GM12878 (cell line): ENCODE results near the gene PIK3R3. TPM values are rescaled to one million over a fixed set of nuclear protein-coding genes. Genes with fewer than 3 reads are reported as not detected.

Experiments
- ATAC-seq: fragments of 200-7000 bp; cut with Tn5 transposase; 3 replicates; pipeline ENCODE4 v1.9.1; 2020; ENCODE audit warnings: mild to moderate bottlenecking, moderate library complexity
- BruUV-seq: library from RNA; stranded (reverse); fragments of 400-500 nt; replicated peaks from 2 replicates; lab custom pipeline; 2021; lab: Mats Ljungman, UMichigan
- CTCF ChIA-PET: fragments of 300-600 bp; sonication (Branson Sonifier 250); formaldehyde crosslinking; extraction: SDS; loops from one replicate; lab custom pipeline; 2021; ENCODE audit warnings: inconsistent platforms; lab: Yijun Ruan, JAX
- POLR2A ChIA-PET: fragments of 350-600 bp; formaldehyde crosslinking; extraction: SDS; loops from one replicate; lab custom pipeline; 2021; ENCODE audit warnings: inconsistent platforms; lab: Charles Lee
- RAD21 ChIA-PET: fragments of 300-600 bp; sonication (Branson Sonifier 250); formaldehyde crosslinking; loops from one replicate; lab custom pipeline; 2023; ENCODE audit warnings: antibody characterized with exemption; ENCODE audit not compliant: unreplicated experiment; lab: Charles Lee
- SMC1A ChIA-PET: fragments of 300-600 bp; sonication (Branson Sonifier 250); formaldehyde crosslinking; loops from one replicate; lab custom pipeline; 2023; ENCODE audit not compliant: unreplicated experiment, uncharacterized antibody; lab: Charles Lee
- DNase-seq: peaks from one replicate; pipeline ENCODE4 v3.0.0-alpha.2; 2011; ENCODE audit warnings: low read depth, low spot score
- FAIRE-seq: peaks from 3 replicates; lab custom pipeline; 2011; peaks lifted over from hg19 to GRCh38; lab: Jason Lieb, UNC
- H2AFZ ChIP-seq: 2 replicates; pipeline ENCODE4 v1.6.0; 2011; ENCODE audit warnings: low read depth, low read length, control low read depth; ENCODE audit not compliant: control insufficient read depth
- H3K27ac ChIP-seq: 2 replicates; pipeline ENCODE4 v1.5.1; 2011; ENCODE audit warnings: control low read depth; ENCODE audit not compliant: control insufficient read depth, insufficient read depth
- H3K27me3 ChIP-seq, 2 experiments: replicated peaks in 1 of 2; 2 replicates each; pipeline versions ENCODE4 v1.6.0 to v1.6.1; 2011; ENCODE audit warnings: low read length in 1 of 2; ENCODE audit not compliant: control insufficient read depth in 2 of 2, insufficient read depth in 2 of 2
- H3K36me3 ChIP-seq, 2 experiments: 2 replicates each; pipeline ENCODE4 v1.5.1; 2011; ENCODE audit warnings: low read length in 1 of 2; ENCODE audit not compliant: control insufficient read depth in 2 of 2, insufficient read depth in 2 of 2
- H3K4me1 ChIP-seq: 2 replicates; pipeline ENCODE4 v1.6.1; 2011; ENCODE audit warnings: mild to moderate bottlenecking, low read length, moderate library complexity, mixed read lengths; ENCODE audit not compliant: control insufficient read depth, insufficient read depth
- H3K4me2 ChIP-seq: 2 replicates; pipeline ENCODE4 v1.6.0; 2011; ENCODE audit warnings: control low read depth; ENCODE audit not compliant: control insufficient read depth, insufficient read depth
- H3K4me3 ChIP-seq: fragments of 200-600 bp; sonication (generic); 2 replicates; pipeline ENCODE4 v1.5.1; 2016
- H3K79me2 ChIP-seq: 2 replicates; pipeline ENCODE4 v1.6.0; 2011; ENCODE audit warnings: low read length; ENCODE audit not compliant: control insufficient read depth, insufficient read depth
- H3K9ac ChIP-seq: 2 replicates; pipeline ENCODE4 v1.8.0; 2011; ENCODE audit warnings: low read length, control low read depth, mixed read lengths; ENCODE audit not compliant: control insufficient read depth, insufficient read depth
- H3K9me3 ChIP-seq: replicated peaks from 3 replicates; pipeline ENCODE4 v1.5.1; 2011; ENCODE audit warnings: mild to moderate bottlenecking, low read length; ENCODE audit not compliant: control insufficient read depth, insufficient read depth
- H4K20me1 ChIP-seq: 2 replicates; pipeline ENCODE4 v1.6.0; 2011; ENCODE audit not compliant: control insufficient read depth, insufficient read depth
- CBX3 ChIP-seq: fragments of 200-600 bp; sonication (generic); IDR thresholded peaks from 2 replicates; pipeline ENCODE4 v1.6.1; 2016; ENCODE audit warnings: low read depth, borderline replicate concordance
- DPF2 ChIP-seq: fragments of 450-650 bp; IDR thresholded peaks from 2 replicates; pipeline ENCODE4 v1.6.1; 2017; ENCODE audit warnings: mild to moderate bottlenecking
- EED ChIP-seq: sonication (generic); IDR thresholded peaks from 2 replicates; pipeline ENCODE4 v1.6.1; 2016; ENCODE audit warnings: antibody characterized with exemption, low read depth
- FOXM1 ChIP-seq: IDR thresholded peaks from 2 replicates; pipeline ENCODE4 v1.6.1; 2012; ENCODE audit warnings: low read depth, mild to moderate bottlenecking, inconsistent platforms, low read length, moderate library complexity
- KDM1A ChIP-seq: fragments of 200-600 bp; sonication (generic); IDR thresholded peaks from 2 replicates; pipeline ENCODE4 v1.6.1; 2016; ENCODE audit warnings: borderline replicate concordance
- NR2F1 ChIP-seq: fragments of 450-650 bp; conservative IDR thresholded peaks from 2 replicates; pipeline ENCODE4 v1.6.1; 2017; ENCODE audit warnings: mild to moderate bottlenecking
- PKNOX1 ChIP-seq: fragments of 450-650 bp; IDR thresholded peaks from 2 replicates; pipeline ENCODE4 v1.6.1; 2016; ENCODE audit warnings: mild to moderate bottlenecking
- PRDM15 ChIP-seq: fragments of 450-650 bp; formaldehyde crosslinking; IDR thresholded peaks from 2 replicates; pipeline ENCODE4 v1.4.0; 2020; ENCODE audit warnings: mild to moderate bottlenecking, moderate library complexity
- RAD21 ChIP-seq: IDR thresholded peaks from 2 replicates; pipeline ENCODE4 v1.6.1; 2011; ENCODE audit warnings: mild to moderate bottlenecking, low read depth, low read length, moderate library complexity; ENCODE audit not compliant: insufficient read depth
- TAF1 ChIP-seq: IDR thresholded peaks from 2 replicates; pipeline ENCODE4 v1.6.1; 2011; ENCODE audit warnings: mild to moderate bottlenecking, low read depth, low read length, borderline replicate concordance
- ZNF207 ChIP-seq: fragments of 450-650 bp; IDR thresholded peaks from 2 replicates; pipeline ENCODE4 v1.6.1; 2014; ENCODE audit warnings: antibody characterized with exemption, mild to moderate bottlenecking, borderline replicate concordance
- WGBS: methylation state at CpG from one replicate; pipeline ENCODE4 v1.1.6; 2016; ENCODE audit warnings: low lambda C conversion rate; ENCODE audit not compliant: insufficient replicate concordance, insufficient coverage; ENCODE audit errors: missing lambda C conversion rate; 5-methylcytosine and 5-hydroxymethylcytosine counted together
- in situ Hi-C: fragments of 300-500 bp; cut with MboI; formaldehyde crosslinking; loops from 9 replicates; pipeline ENCODE4 v1.14.3; 2018; ENCODE audit warnings: mixed read lengths
- intact Hi-C: fragments of 100-400 bp; cut with micrococcal nuclease; formaldehyde crosslinking; loops from one replicate; pipeline ENCODE4 v1.14.2; 2022; ENCODE audit not compliant: unreplicated experiment
- polyA plus RNA-seq, 11 experiments: library from polyadenylated mRNA; depleted of rRNA in 4 of 11; unstranded in 6 of 11; stranded (reverse) in 5 of 11; fragments of >200 nt; fragmentation: Nextera tagmentation in 4 of 11; fragmentation: Illumina TruSeq in 1 of 11; extraction: Ambion mirVana in 4 of 11; extraction: Trizol in 1 of 11; gene quantifications; 1 replicate in 1 of 11; 2 replicates in 10 of 11; pipeline versions ENCODE4 v1.2.1 to v1.2.3, GENCODE V29; 2011 to 2016; ENCODE audit warnings: inconsistent platforms in 2 of 11, missing spikeins in 2 of 11, low read depth in 1 of 11
- total RNA-seq, 4 experiments: library from RNA; depleted of rRNA in 3 of 4; stranded (reverse); fragments of >200 nt in 3 of 4; fragmentation: Illumina TruSeq in 1 of 4; extraction: Trizol in 1 of 4; gene quantifications; 2 replicates each; pipeline versions ENCODE4 v1.2.1 to v1.2.3, GENCODE V29; 2013 to 2021
- TF ChIP-seq, protein P1 (sequence below): fragments of 450-650 bp; IDR thresholded peaks from 2 replicates; pipeline ENCODE4 v1.6.1; 2018; ENCODE audit warnings: borderline replicate concordance, mild to moderate bottlenecking; ENCODE audit not compliant: partially characterized antibody
- TF ChIP-seq, protein P2 (sequence below): fragments of 150-350 bp; IDR thresholded peaks from 2 replicates; pipeline ENCODE4 v1.6.1; 2014; ENCODE audit warnings: mild to moderate bottlenecking, low read depth, low read length

The PIK3R3 gene
- total and polyA plus RNA-seq, 10 of the 15 experiments (the other 5 are each of a cell fraction or from before 2014, with no cell fraction given) = 4.8 to 27.0 (median 19.8) TPM

DNA sequence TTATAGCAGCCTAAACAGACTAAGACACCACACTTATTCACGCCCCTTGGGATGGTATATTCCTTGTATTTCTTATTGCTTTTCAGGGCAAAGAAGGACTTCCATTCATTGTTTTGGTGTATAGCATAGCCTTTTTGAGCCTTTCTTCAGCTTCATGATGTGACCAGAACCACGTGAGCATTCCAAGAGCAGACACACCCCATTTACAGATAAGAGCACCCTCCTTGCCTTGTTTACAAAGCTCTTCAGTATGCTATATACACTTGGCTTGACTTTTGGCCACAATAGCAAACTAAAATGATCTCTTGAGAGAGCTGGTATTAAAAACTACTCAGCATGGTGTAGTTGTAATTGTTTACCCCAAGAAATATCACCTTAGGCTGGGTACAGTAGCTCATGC is 78.7 kb downstream of the PIK3R3 start (continued):
- no peak for TF ChIP-seq RAD21

GRCh38 chr1:46044116-46044515 is 88.3 kb downstream of the PIK3R3 start:
- DNase-seq (no peak), FAIRE-seq (no peak), ATAC-seq (no peak)
- CTCF ChIA-PET = interaction anchor here (0.8 to 13.2 kb wide), 6 partner anchors 10 to 180 kb away, joined by 3 to 293 read pairs (median 4); partner anchors contain the start of genes P3R3URF and TSPAN1
- Histone ChIP-seq H2AFZ (no peak overlapping the region; the same call in 1 of the 2 replicates), H3K36me3 (peaks cover 3 to 5% of the 10 kb centered on the region in 2 experiments; a peak in 3 of 4 replicates), H3K4me3 (no peak overlapping the region), H4K20me1 (no peaks in the 10 kb centered on the region), H3K27ac (peak overlapping the region; percentile 80), H3K4me1 (peaks cover 35% of the 10 kb centered on the region), H3K9me3 (no peaks in the 10 kb centered on the region), H3K27me3 (no peaks in the 10 kb centered on the region), H3K9ac (no peak overlapping the region), H3K4me2 (peak overlapping the region; percentile 40), H3K79me2 (no peaks in the 10 kb centered on the region)
- POLR2A ChIA-PET = interaction anchor here (0.7 to 2.4 kb wide), 3 partner anchors 17 to 91 kb away, joined by 3 to 5 read pairs (median 3); no protein-coding TSS in a partner anchor
- RAD21 ChIA-PET = interaction anchor here (0.6 to 3.3 kb wide), 11 partner anchors 17 to 179 kb away, joined by 3 to 20 read pairs (median 4); no protein-coding TSS in a partner anchor
- SMC1A ChIA-PET = interaction anchor here (0.6 to 5.3 kb wide), 18 partner anchors 19 to 180 kb away, joined by 3 to 43 read pairs (median 4); partner anchors contain the start of genes PIK3R3 and TSPAN1
- no TSS peak for BruUV-seq
- intact Hi-C loops = no loop called here
- 61% methylated on average over 5 of the region's 5 CpGs for WGBS
- in situ Hi-C loops = no loop called here
- TF ChIP-seq, protein P1, sequence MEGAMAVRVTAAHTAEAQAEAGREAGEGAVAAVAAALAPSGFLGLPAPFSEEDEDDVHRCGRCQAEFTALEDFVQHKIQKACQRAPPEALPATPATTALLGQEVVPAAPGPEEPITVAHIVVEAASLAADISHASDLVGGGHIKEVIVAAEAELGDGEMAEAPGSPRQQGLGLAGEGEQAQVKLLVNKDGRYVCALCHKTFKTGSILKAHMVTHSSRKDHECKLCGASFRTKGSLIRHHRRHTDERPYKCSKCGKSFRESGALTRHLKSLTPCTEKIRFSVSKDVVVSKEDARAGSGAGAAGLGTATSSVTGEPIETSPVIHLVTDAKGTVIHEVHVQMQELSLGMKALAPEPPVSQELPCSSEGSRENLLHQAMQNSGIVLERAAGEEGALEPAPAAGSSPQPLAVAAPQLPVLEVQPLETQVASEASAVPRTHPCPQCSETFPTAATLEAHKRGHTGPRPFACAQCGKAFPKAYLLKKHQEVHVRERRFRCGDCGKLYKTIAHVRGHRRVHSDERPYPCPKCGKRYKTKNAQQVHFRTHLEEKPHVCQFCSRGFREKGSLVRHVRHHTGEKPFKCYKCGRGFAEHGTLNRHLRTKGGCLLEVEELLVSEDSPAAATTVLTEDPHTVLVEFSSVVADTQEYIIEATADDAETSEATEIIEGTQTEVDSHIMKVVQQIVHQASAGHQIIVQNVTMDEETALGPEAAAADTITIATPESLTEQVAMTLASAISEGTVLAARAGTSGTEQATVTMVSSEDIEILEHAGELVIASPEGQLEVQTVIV = no peak
- TF ChIP-seq PRDM15 (CRISPR knock-in tag) (no peak), PKNOX1 (no peak), CBX3 (no peak), NR2F1 (no peak), ZNF207 (no peak), DPF2 (no peak), KDM1A (no peak), TAF1 (no peak), FOXM1 (no peak), EED (no peak)
- TF ChIP-seq, protein P2, sequence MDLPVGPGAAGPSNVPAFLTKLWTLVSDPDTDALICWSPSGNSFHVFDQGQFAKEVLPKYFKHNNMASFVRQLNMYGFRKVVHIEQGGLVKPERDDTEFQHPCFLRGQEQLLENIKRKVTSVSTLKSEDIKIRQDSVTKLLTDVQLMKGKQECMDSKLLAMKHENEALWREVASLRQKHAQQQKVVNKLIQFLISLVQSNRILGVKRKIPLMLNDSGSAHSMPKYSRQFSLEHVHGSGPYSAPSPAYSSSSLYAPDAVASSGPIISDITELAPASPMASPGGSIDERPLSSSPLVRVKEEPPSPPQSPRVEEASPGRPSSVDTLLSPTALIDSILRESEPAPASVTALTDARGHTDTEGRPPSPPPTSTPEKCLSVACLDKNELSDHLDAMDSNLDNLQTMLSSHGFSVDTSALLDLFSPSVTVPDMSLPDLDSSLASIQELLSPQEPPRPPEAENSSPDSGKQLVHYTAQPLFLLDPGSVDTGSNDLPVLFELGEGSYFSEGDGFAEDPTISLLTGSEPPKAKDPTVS = no peak
